ENCODE measurements around the gene MUC5B. TPM values are rescaled to one million over a fixed set of nuclear protein-coding genes. Genes with fewer than 3 reads are reported as not detected.

The MUC5B gene
- total and polyA plus RNA-seq, 11 donors, result 0.01 TPM; not detected in 10

DNA sequence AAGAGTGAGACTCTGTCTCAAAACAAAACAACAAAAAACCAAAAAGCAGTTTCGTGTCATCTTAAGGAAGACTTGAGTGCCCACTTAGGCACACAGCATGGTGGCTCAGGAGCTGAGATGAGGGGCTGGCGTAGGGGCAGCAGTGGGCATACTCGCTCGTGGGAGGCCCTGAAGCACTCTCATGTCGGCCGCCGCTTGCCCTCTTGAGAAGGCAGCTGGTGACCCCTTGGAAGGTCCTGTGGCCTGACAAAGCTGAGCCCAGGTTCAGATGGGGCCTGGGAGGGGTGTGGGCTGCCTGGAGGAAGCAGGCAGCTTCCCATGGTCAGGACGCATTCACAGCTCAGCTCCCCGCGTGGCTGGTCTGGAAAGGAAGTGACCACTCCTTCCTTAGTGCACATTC, 15.0 kb downstream of the MUC5B start:
- intact Hi-C loops (cut with DNase I), result no loop called here
- H3K4me1 ChIP-seq, result no peaks in the 10 kb centered on the region
- WGBS, 4 donors, result 73 to 86% (median 78%) methylated on average over 8 to 10 of the region's 10 CpGs
- TF ChIP-seq, protein P1, sequence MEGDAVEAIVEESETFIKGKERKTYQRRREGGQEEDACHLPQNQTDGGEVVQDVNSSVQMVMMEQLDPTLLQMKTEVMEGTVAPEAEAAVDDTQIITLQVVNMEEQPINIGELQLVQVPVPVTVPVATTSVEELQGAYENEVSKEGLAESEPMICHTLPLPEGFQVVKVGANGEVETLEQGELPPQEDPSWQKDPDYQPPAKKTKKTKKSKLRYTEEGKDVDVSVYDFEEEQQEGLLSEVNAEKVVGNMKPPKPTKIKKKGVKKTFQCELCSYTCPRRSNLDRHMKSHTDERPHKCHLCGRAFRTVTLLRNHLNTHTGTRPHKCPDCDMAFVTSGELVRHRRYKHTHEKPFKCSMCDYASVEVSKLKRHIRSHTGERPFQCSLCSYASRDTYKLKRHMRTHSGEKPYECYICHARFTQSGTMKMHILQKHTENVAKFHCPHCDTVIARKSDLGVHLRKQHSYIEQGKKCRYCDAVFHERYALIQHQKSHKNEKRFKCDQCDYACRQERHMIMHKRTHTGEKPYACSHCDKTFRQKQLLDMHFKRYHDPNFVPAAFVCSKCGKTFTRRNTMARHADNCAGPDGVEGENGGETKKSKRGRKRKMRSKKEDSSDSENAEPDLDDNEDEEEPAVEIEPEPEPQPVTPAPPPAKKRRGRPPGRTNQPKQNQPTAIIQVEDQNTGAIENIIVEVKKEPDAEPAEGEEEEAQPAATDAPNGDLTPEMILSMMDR (IDR thresholded peaks at IDR 0.05), result no peak
- no peak for TF ChIP-seq POLR2A (IDR thresholded peaks at IDR 0.05)
- no peaks in the 10 kb centered on the region for H3K27me3 ChIP-seq
- H3K4me3 ChIP-seq, result no peak overlapping the region
- DNase-seq, result peak in 2 of 5 donors; percentile 4 to 17
- no peak for ATAC-seq
- H3K36me3 ChIP-seq, result no peaks in the 10 kb centered on the region
- H3K9me3 ChIP-seq, result no peaks in the 10 kb centered on the region
- H3K27ac ChIP-seq, result no peak overlapping the region

DNA sequence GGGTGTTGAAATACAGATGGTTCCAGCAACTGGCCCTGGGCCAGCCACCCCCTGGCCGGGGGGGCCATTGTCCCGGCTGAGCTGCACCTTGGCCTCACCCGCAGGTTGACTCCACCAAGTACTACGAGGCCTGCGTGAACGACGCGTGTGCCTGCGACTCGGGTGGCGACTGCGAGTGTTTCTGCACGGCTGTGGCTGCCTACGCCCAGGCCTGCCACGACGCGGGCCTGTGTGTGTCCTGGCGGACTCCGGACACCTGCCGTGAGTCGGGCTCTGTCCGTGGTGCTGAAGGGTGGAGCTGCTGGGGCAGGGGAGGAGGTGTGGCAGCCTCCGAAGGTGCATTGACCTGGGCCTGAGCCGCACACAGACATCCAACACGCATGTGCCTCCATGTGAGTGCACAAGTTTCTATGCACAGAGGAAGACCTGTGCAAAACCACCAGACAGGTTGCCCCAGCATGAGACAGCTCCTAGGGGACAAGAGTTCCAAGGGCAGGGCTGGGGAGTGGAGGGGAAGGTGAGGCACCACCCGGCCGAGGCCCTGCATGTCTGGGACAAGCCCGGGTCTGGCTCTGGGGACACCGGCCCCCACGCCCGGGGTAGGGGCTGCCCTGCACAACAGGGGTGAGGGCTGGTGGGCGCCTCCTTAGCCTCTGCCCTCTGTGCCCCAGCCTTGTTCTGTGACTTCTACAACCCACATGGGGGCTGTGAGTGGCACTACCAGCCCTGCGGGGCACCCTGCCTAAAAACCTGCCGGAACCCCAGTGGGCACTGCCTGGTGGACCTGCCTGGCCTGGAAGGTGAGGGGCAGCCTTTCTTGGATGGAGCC, 16.1 kb downstream of the MUC5B start:
- TF ChIP-seq POLR2A (IDR thresholded peaks at IDR 0.05), result no peak
- TF ChIP-seq, protein P1 (IDR thresholded peaks at IDR 0.05), result no peak
- Histone ChIP-seq H3K27me3 (no peaks in the 10 kb centered on the region), H3K4me1 (no peaks in the 10 kb centered on the region)

GRCh38 chr11:1239596-1240205, 16.8 kb downstream of the MUC5B start:
- H3K4me3 ChIP-seq, result no peak overlapping the region
- WGBS, 4 donors, result 81 to 88% (median 87%) methylated on average over 13 to 23 of the region's 23 CpGs
- H3K27ac ChIP-seq, result no peak overlapping the region
- no peaks in the 10 kb centered on the region for H3K9me3 ChIP-seq
- no peaks in the 10 kb centered on the region for H3K36me3 ChIP-seq
- intact Hi-C loops (cut with DNase I), result no loop called here
- TF ChIP-seq, protein P1 (IDR thresholded peaks at IDR 0.05), result no peak
- no peaks in the 10 kb centered on the region for H3K27me3 ChIP-seq
- no peak for ATAC-seq
- DNase-seq, result no peak
- H3K4me1 ChIP-seq, result no peaks in the 10 kb centered on the region

More for the DNA sequence above, 16.1 kb downstream of the MUC5B start:
- WGBS, 4 donors, result 53 to 65% (median 57%) methylated on average over 25 to 34 of the region's 34 CpGs
- DNase-seq (no peak), ATAC-seq (peak in 2 of 4 donors; percentile 34 to 47)
- intact Hi-C loops (cut with DNase I), result no loop called here
- Histone ChIP-seq H3K4me3 (no peak overlapping the region), H3K36me3 (no peaks in the 10 kb centered on the region), H3K27ac (no peak overlapping the region), H3K9me3 (no peaks in the 10 kb centered on the region)

- DNase-seq (no peak), ATAC-seq (no peak)
- Histone ChIP-seq H3K36me3 (no peaks in the 10 kb centered on the region), H3K9me3 (no peaks in the 10 kb centered on the region), H3K27me3 (no peaks in the 10 kb centered on the region), H3K4me3 (no peak overlapping the region), H3K27ac (no peak overlapping the region), H3K4me1 (no peaks in the 10 kb centered on the region)
- 91 to 94% (median 93%) methylated on average over 24 to 25 of the region's 25 CpGs for WGBS, 4 donors
- intact Hi-C loops (cut with DNase I), result no loop called here
- no peak for TF ChIP-seq POLR2A (IDR thresholded peaks at IDR 0.05)
- TF ChIP-seq, protein P1 (IDR thresholded peaks at IDR 0.05), result no peak
Observed at GRCh38 chr11:1240771-1241170, 17.9 kb downstream of the MUC5B start.

All from heart left ventricle (tissue), 16 donors.